HCT116 (cell line): ENCODE measurements around the gene SHROOM3. TPM values are rescaled to one million over a fixed set of nuclear protein-coding genes. Genes with fewer than 3 reads are reported as not detected.

Experiments used
- ATAC-seq: fragments of 200-7000 bp; cut with Tn5 transposase; 2 replicates; pipeline ENCODE4 v1.9.1; 2020; ENCODE audit warnings: mild to moderate bottlenecking, moderate library complexity
- BruUV-seq: library from RNA; stranded (reverse); fragments of 400-500 nt; replicated peaks from 2 replicates; lab custom pipeline; 2021; lab: Mats Ljungman, UMichigan
- CTCF ChIA-PET: fragments of 300-600 bp; sonication (Branson Sonifier 250); formaldehyde crosslinking; loops from one replicate; lab custom pipeline; 2021; ENCODE audit warnings: antibody characterized with exemption; lab: Charles Lee
- POLR2A ChIA-PET: fragments of 300-600, 350-600 bp; sonication (Branson Sonifier 250); formaldehyde crosslinking; loops from one replicate; lab custom pipeline; 2021; ENCODE audit warnings: antibody characterized with exemption; lab: Charles Lee
- RAD21 ChIA-PET, 2 experiments: fragments of 300-600 bp; sonication (Branson Sonifier 250); formaldehyde crosslinking; loops; one replicate each; lab custom pipeline; 2023; ENCODE audit warnings: low total read pairs in 2 of 2; ENCODE audit not compliant: uncharacterized antibody in 2 of 2, unreplicated experiment in 2 of 2, low non-redundant PET in 1 of 2; lab: Charles Lee
- DNase-seq: peaks from one replicate; pipeline ENCODE4 v3.0.0-alpha.2; 2010; ENCODE audit warnings: low read depth, low spot score
- H2AFZ ChIP-seq: fragments of 200-600 bp; shearing (Covaris generic), sonication (generic); 2 replicates; pipeline ENCODE4 v1.6.1; 2017; ENCODE audit warnings: low read depth, mixed run types, mixed read lengths, antibody characterized with exemption, low read length; ENCODE audit not compliant: poor library complexity, severe bottlenecking
- H3K27ac ChIP-seq: 2 replicates; pipeline ENCODE4 v1.5.1; 2012; ENCODE audit warnings: low read depth, low read length
- H3K27me3 ChIP-seq: fragments of 200-600 bp; sonication (generic); 2 replicates; pipeline ENCODE4 v1.6.1; 2016; ENCODE audit warnings: mixed run types, low read length, mixed read lengths; ENCODE audit not compliant: insufficient read depth
- H3K36me3 ChIP-seq, 2 experiments: fragments of 200-500 bp in 1 of 2; fragments of 200-600 bp in 1 of 2; sonication (Bioruptor generic) in 1 of 2; sonication (generic) in 1 of 2; 2 replicates each; pipeline versions ENCODE4 v1.5.1 to v1.6.1; 2014 to 2016; ENCODE audit warnings: low read length in 2 of 2, inconsistent platforms in 1 of 2, mixed read lengths in 1 of 2, mixed run types in 1 of 2; ENCODE audit not compliant: insufficient read depth in 2 of 2, control insufficient read depth in 1 of 2
- H3K4me1 ChIP-seq, 2 experiments: fragments of 200-600 bp in 1 of 2; sonication (generic) in 1 of 2; 2 replicates each; pipeline versions ENCODE4 v1.5.1 to v1.6.1; 2012 to 2017; ENCODE audit warnings: low read length in 2 of 2, inconsistent platforms in 1 of 2, mild to moderate bottlenecking in 1 of 2, mixed read lengths in 1 of 2, mixed run types in 1 of 2, moderate library complexity in 1 of 2; ENCODE audit not compliant: insufficient read depth in 2 of 2, control insufficient read depth in 1 of 2
- H3K4me2 ChIP-seq: fragments of 200-600 bp; sonication (generic); 2 replicates; pipeline ENCODE4 v1.6.1; 2017; ENCODE audit warnings: mixed run types, low read length, mixed read lengths
- H3K4me3 ChIP-seq, 2 experiments: fragments of 200-600 bp in 1 of 2; sonication (generic) in 1 of 2; replicated peaks in 1 of 2; 2 replicates each; pipeline ENCODE4 v1.5.1; 2011 to 2016; ENCODE audit warnings: low read length in 2 of 2, control low read depth in 1 of 2, low read depth in 1 of 2, mild to moderate bottlenecking in 1 of 2, mixed read lengths in 1 of 2, mixed run types in 1 of 2
- H3K79me2 ChIP-seq: fragments of 200-600 bp; sonication (generic); 2 replicates; pipeline ENCODE4 v1.6.1; 2017; ENCODE audit warnings: mild to moderate bottlenecking, mixed run types, low read length, moderate library complexity, mixed read lengths; ENCODE audit not compliant: insufficient read depth
- H3K9ac ChIP-seq: fragments of 200-600 bp; sonication (generic); 2 replicates; pipeline ENCODE4 v1.6.1; 2016; ENCODE audit warnings: low read length, mixed read lengths
- H3K9me2 ChIP-seq: fragments of 200-600 bp; sonication (generic), shearing (Covaris generic); 2 replicates; pipeline ENCODE4 v1.6.1; 2017; ENCODE audit warnings: mixed run types, mild to moderate bottlenecking, moderate library complexity; ENCODE audit not compliant: insufficient read depth
- H3K9me3 ChIP-seq, 2 experiments: fragments of 200-500 bp in 1 of 2; fragments of 200-600 bp in 1 of 2; sonication (Bioruptor generic) in 1 of 2; sonication (generic) in 1 of 2; 2 replicates each; pipeline ENCODE4 v1.6.1; 2014 to 2017; ENCODE audit warnings: low read length in 2 of 2, mixed read lengths in 2 of 2, inconsistent platforms in 1 of 2, low read depth in 1 of 2, mild to moderate bottlenecking in 1 of 2, mixed run types in 1 of 2, moderate library complexity in 1 of 2; ENCODE audit not compliant: control insufficient read depth in 1 of 2, insufficient read depth in 1 of 2
- H4K20me1 ChIP-seq: fragments of 200-600 bp; sonication (generic), shearing (Covaris generic); 2 replicates; pipeline ENCODE4 v1.6.1; 2017; ENCODE audit warnings: mixed run types, mild to moderate bottlenecking, moderate library complexity; ENCODE audit not compliant: insufficient read depth
- ATF3 ChIP-seq: IDR thresholded peaks from 2 replicates; pipeline ENCODE4 v1.6.1; 2012
- CTCF ChIP-seq, 3 experiments: fragments of 200-600 bp in 1 of 3; sonication (generic) in 1 of 3; IDR thresholded peaks in 2 of 3; conservative IDR thresholded peaks in 1 of 3; 2 replicates each; pipeline ENCODE4 v1.5.1; 2012 to 2017; ENCODE audit warnings: low read depth in 2 of 3, low read length in 2 of 3, antibody characterized with exemption in 1 of 3, borderline replicate concordance in 1 of 3, control low read depth in 1 of 3, mild to moderate bottlenecking in 1 of 3, mixed read lengths in 1 of 3, mixed run types in 1 of 3, moderate library complexity in 1 of 3; ENCODE audit not compliant: insufficient read depth in 1 of 3
- EZH2 ChIP-seq: fragments of 200-600 bp; sonication (generic); IDR thresholded peaks from 2 replicates; pipeline ENCODE4 v1.6.1; 2017; ENCODE audit warnings: antibody characterized with exemption, mixed run types
- EZH2phosphoT487 ChIP-seq: fragments of 200-600 bp; IDR thresholded peaks from 2 replicates; pipeline ENCODE4 v1.6.1; 2018; ENCODE audit warnings: antibody characterized with exemption, borderline replicate concordance
- POLR2AphosphoS5 ChIP-seq: IDR thresholded peaks from 2 replicates; pipeline ENCODE4 v1.6.1; 2011; ENCODE audit warnings: mild to moderate bottlenecking, low read depth, low read length, moderate library complexity
- RAD21 ChIP-seq: IDR thresholded peaks from 2 replicates; pipeline ENCODE4 v1.6.1; 2012; ENCODE audit warnings: low read depth, mild to moderate bottlenecking
- SIN3A ChIP-seq: IDR thresholded peaks from 2 replicates; pipeline ENCODE4 v1.6.1; 2012; ENCODE audit warnings: low read depth
- SP1 ChIP-seq: IDR thresholded peaks from 2 replicates; pipeline ENCODE4 v1.6.1; 2012; ENCODE audit warnings: low read depth
- SRF ChIP-seq: IDR thresholded peaks from 2 replicates; pipeline ENCODE4 v1.6.1; 2012; ENCODE audit warnings: low read depth
- TCF7L2 ChIP-seq: IDR thresholded peaks from 2 replicates; pipeline ENCODE4 v1.7.0; 2011; ENCODE audit warnings: borderline replicate concordance, inconsistent platforms; ENCODE audit not compliant: insufficient read depth, insufficient read length; ENCODE audit errors: extremely low read depth
- ZBTB33 ChIP-seq: IDR thresholded peaks from 2 replicates; pipeline ENCODE4 v1.6.1; 2011; ENCODE audit warnings: mild to moderate bottlenecking, low read length, moderate library complexity; ENCODE audit not compliant: insufficient replicate concordance; ENCODE audit errors: extremely low read depth
- ZFX ChIP-seq: fragments of 450-650 bp; IDR thresholded peaks from 2 replicates; pipeline ENCODE4 v1.6.1; 2017
- intact Hi-C: fragments of 100-400 bp; cut with micrococcal nuclease; formaldehyde crosslinking; loops from 2 replicates; pipeline ENCODE4 v1.10.0; 2022
- total RNA-seq: library from RNA; stranded (reverse); gene quantifications from one replicate; pipeline ENCODE4 v1.2.1, GENCODE V29; 2021; ENCODE audit not compliant: unreplicated experiment

Gene SHROOM3
- total RNA-seq, 1 experiment from 2014 or later = 22.5 TPM

- no peaks in the 10 kb centered on the region for H3K9me2 ChIP-seq
- no peak overlapping the region for H3K4me2 ChIP-seq
- DNase-seq (no peak), ATAC-seq (0 out of 2 replicates have a peak, but pooled peaks have one; percentile 66)
- no peaks in the 10 kb centered on the region for H3K79me2 ChIP-seq
- BruUV-seq = no TSS peak
- TF ChIP-seq CTCF (IDR thresholded peaks at IDR 0.05 in 2 of 3, conservative IDR thresholded peaks at IDR 0.05 in 1 of 3; ENCODE audit: borderline replicate concordance in 1 of 3, insufficient read depth in 1 of 3, low read depth in 2 of 3, low read length in 2 of 3) = peak; percentile 17 to 31 (median 20); a peak in 3 of 6 replicates
- no peak for TF ChIP-seq SP1
- TF ChIP-seq RAD21 = peak; percentile 55
- H3K9me3 ChIP-seq = no peaks in the 10 kb centered on the region
- no peak overlapping the region for H3K4me3 ChIP-seq
- no peak overlapping the region for H2AFZ ChIP-seq
- ChIA-PET CTCF (no interaction called here), POLR2A (no interaction called here), RAD21 (no interaction called here)
- H3K27ac ChIP-seq = no peak overlapping the region
- H3K36me3 ChIP-seq = no peaks in the 10 kb centered on the region
- H3K27me3 ChIP-seq = no peaks in the 10 kb centered on the region
- H3K4me1 ChIP-seq = peaks cover 0 to 5% of the 10 kb centered on the region in 2 experiments; a peak in 1 of 4 replicates
- intact Hi-C loops = no loop called here
- no peaks in the 10 kb centered on the region for H4K20me1 ChIP-seq
- H3K9ac ChIP-seq = no peak overlapping the region
Measured at GRCh38 chr4:76426272-76426671, 8.8 kb upstream of the SHROOM3 start.

GRCh38 chr4:76429636-76430035 is 5.4 kb upstream of the SHROOM3 start:
- Histone ChIP-seq H3K27ac (no peak overlapping the region), H3K79me2 (no peaks in the 10 kb centered on the region), H3K4me2 (no peak overlapping the region), H3K9ac (no peak overlapping the region), H3K9me2 (no peaks in the 10 kb centered on the region), H3K9me3 (no peaks in the 10 kb centered on the region), H2AFZ (no peak overlapping the region), H3K27me3 (no peaks in the 10 kb centered on the region), H3K4me1 (peaks cover 0 to 5% of the 10 kb centered on the region in 2 experiments; a peak in 1 of 4 replicates), H3K4me3 (no peak overlapping the region), H4K20me1 (no peaks in the 10 kb centered on the region), H3K36me3 (no peaks in the 10 kb centered on the region)
- ChIA-PET POLR2A (no interaction called here), CTCF (interaction anchor here (2.5 to 7.8 kb wide), 2 partner anchors 74 to 250 kb away, joined by 14 to 125 read pairs; no protein-coding TSS in a partner anchor), RAD21 (interaction anchor here in 1 of 2 experiments (2.6 kb wide), 1 partner anchor 75 kb away, joined by 13 read pairs; no protein-coding TSS in a partner anchor)
- no peak for ATAC-seq
- no TSS peak for BruUV-seq
- DNase-seq = no peak
- intact Hi-C loops = loop anchor here (2.0 to 5.0 kb wide), 3 partner anchors 319 to 773 kb away; no protein-coding TSS in a partner anchor
- no peak for TF ChIP-seq SRF
- TF ChIP-seq ZBTB33 = no peak
- no peak for TF ChIP-seq EZH2phosphoT487
- TF ChIP-seq POLR2AphosphoS5 = no peak
- TF ChIP-seq ATF3 = no peak
- TF ChIP-seq SIN3A = no peak
- no peak for TF ChIP-seq SP1
- TF ChIP-seq EZH2 = no peak
- no peak for TF ChIP-seq RAD21
- TF ChIP-seq TCF7L2 = no peak
- no peak for TF ChIP-seq CTCF (IDR thresholded peaks at IDR 0.05 in 2 of 3, conservative IDR thresholded peaks at IDR 0.05 in 1 of 3; ENCODE audit: borderline replicate concordance in 1 of 3, insufficient read depth in 1 of 3, low read depth in 2 of 3, low read length in 2 of 3)
- no peak for TF ChIP-seq ZFX
